ENCODE results near the gene MYOG.

Gene MYOG

GRCh38 chr1:203117611-203118575 is 32.1 kb upstream of the MYOG start:
- DNase-seq (ENCODE audit: insufficient read length, low spot score), result peak; percentile 75
- FAIRE-seq, result peak; percentile 35
- TF ChIP-seq SPI1 (IDR thresholded peaks at IDR 0.05; ENCODE audit: low read depth, low read length), result no peak
- no peak for TF ChIP-seq POLR2AphosphoS5 (IDR thresholded peaks at IDR 0.05; ENCODE audit: low read depth, low read length)
- no peak for TF ChIP-seq POLR2A (IDR thresholded peaks at IDR 0.05; ENCODE audit: low read depth, low read length)
- no peak for TF ChIP-seq PAX5 (IDR thresholded peaks at IDR 0.05; ENCODE audit: insufficient read depth, low read length, severe bottlenecking)
- no peak for TF ChIP-seq TAF1 (IDR thresholded peaks at IDR 0.05; ENCODE audit: low read depth, low read length)
- no peak for TF ChIP-seq POU2F2 (IDR thresholded peaks at IDR 0.05; ENCODE audit: low read depth, low read length)

GRCh38 chr1:203116091-203116820 is 30.4 kb upstream of the MYOG start:
- DNase-seq (ENCODE audit: insufficient read length, low spot score), result no peak
- TF ChIP-seq POU2F2 (IDR thresholded peaks at IDR 0.05; ENCODE audit: low read depth, low read length), result no peak
- TF ChIP-seq POLR2AphosphoS5 (IDR thresholded peaks at IDR 0.05; ENCODE audit: low read depth, low read length), result no peak
- TF ChIP-seq PAX5 (IDR thresholded peaks at IDR 0.05; ENCODE audit: insufficient read depth, low read length, severe bottlenecking), result no peak
- no peak for TF ChIP-seq TAF1 (IDR thresholded peaks at IDR 0.05; ENCODE audit: low read depth, low read length)
- TF ChIP-seq POLR2A (IDR thresholded peaks at IDR 0.05; ENCODE audit: low read depth, low read length), result no peak
- no peak for FAIRE-seq

GRCh38 chr1:203114202-203114601 is 28.4 kb upstream of the MYOG start:
- no peak for DNase-seq (ENCODE audit: insufficient read length, low spot score)
- TF ChIP-seq PAX5 (IDR thresholded peaks at IDR 0.05; ENCODE audit: insufficient read depth, low read length, severe bottlenecking), result no peak
- no peak for TF ChIP-seq POLR2AphosphoS5 (IDR thresholded peaks at IDR 0.05; ENCODE audit: low read depth, low read length)
- no peak for TF ChIP-seq POU2F2 (IDR thresholded peaks at IDR 0.05; ENCODE audit: low read depth, low read length)
- TF ChIP-seq SPI1 (IDR thresholded peaks at IDR 0.05; ENCODE audit: low read depth, low read length), result no peak
- no peak for FAIRE-seq

- FAIRE-seq, result no peak
Observed at GRCh38 chr1:203113308-203113707, 27.5 kb upstream of the MYOG start.

GRCh38 chr1:203112475-203112874 is 26.7 kb upstream of the MYOG start:
- DNase-seq (ENCODE audit: insufficient read length, low spot score) (no peak), FAIRE-seq (no peak)
- TF ChIP-seq POU2F2 (IDR thresholded peaks at IDR 0.05; ENCODE audit: low read depth, low read length) (no peak), POLR2A (IDR thresholded peaks at IDR 0.05; ENCODE audit: low read depth, low read length) (no peak), PAX5 (IDR thresholded peaks at IDR 0.05; ENCODE audit: insufficient read depth, low read length, severe bottlenecking) (no peak), SPI1 (IDR thresholded peaks at IDR 0.05; ENCODE audit: low read depth, low read length) (no peak)

More at GRCh38 chr1:203113308-203113707, 27.5 kb upstream of the MYOG start:
- TF ChIP-seq POLR2A (IDR thresholded peaks at IDR 0.05; ENCODE audit: low read depth, low read length) (no peak), SPI1 (IDR thresholded peaks at IDR 0.05; ENCODE audit: low read depth, low read length) (no peak), POU2F2 (IDR thresholded peaks at IDR 0.05; ENCODE audit: low read depth, low read length) (no peak), POLR2AphosphoS5 (IDR thresholded peaks at IDR 0.05; ENCODE audit: low read depth, low read length) (no peak), PAX5 (IDR thresholded peaks at IDR 0.05; ENCODE audit: insufficient read depth, low read length, severe bottlenecking) (no peak), TAF1 (IDR thresholded peaks at IDR 0.05; ENCODE audit: low read depth, low read length) (no peak)
- DNase-seq (ENCODE audit: insufficient read length, low spot score), result no peak

- no peak for FAIRE-seq
- DNase-seq (ENCODE audit: insufficient read length, low spot score), result no peak
- TF ChIP-seq POLR2AphosphoS5 (IDR thresholded peaks at IDR 0.05; ENCODE audit: low read depth, low read length) (no peak), PAX5 (IDR thresholded peaks at IDR 0.05; ENCODE audit: insufficient read depth, low read length, severe bottlenecking) (no peak), TAF1 (IDR thresholded peaks at IDR 0.05; ENCODE audit: low read depth, low read length) (no peak), POLR2A (IDR thresholded peaks at IDR 0.05; ENCODE audit: low read depth, low read length) (no peak), SPI1 (IDR thresholded peaks at IDR 0.05; ENCODE audit: low read depth, low read length) (no peak), POU2F2 (IDR thresholded peaks at IDR 0.05; ENCODE audit: low read depth, low read length) (no peak)
Observed at GRCh38 chr1:203104789-203105390, 19.1 kb upstream of the MYOG start.

- TF ChIP-seq POU2F2 (IDR thresholded peaks at IDR 0.05; ENCODE audit: low read depth, low read length), result no peak
- TF ChIP-seq TAF1 (IDR thresholded peaks at IDR 0.05; ENCODE audit: low read depth, low read length), result no peak
- TF ChIP-seq POLR2AphosphoS5 (IDR thresholded peaks at IDR 0.05; ENCODE audit: low read depth, low read length), result no peak
- TF ChIP-seq SPI1 (IDR thresholded peaks at IDR 0.05; ENCODE audit: low read depth, low read length), result no peak
- no peak for TF ChIP-seq PAX5 (IDR thresholded peaks at IDR 0.05; ENCODE audit: insufficient read depth, low read length, severe bottlenecking)
- no peak for TF ChIP-seq POLR2A (IDR thresholded peaks at IDR 0.05; ENCODE audit: low read depth, low read length)
- FAIRE-seq (no peak), DNase-seq (ENCODE audit: insufficient read length, low spot score) (no peak)
Observed at GRCh38 chr1:203103829-203104495, 18.1 kb upstream of the MYOG start.

GRCh38 chr1:203103216-203103615 is 17.4 kb upstream of the MYOG start:
- FAIRE-seq, result no peak
- TF ChIP-seq TAF1 (IDR thresholded peaks at IDR 0.05; ENCODE audit: low read depth, low read length), result no peak
- TF ChIP-seq POLR2A (IDR thresholded peaks at IDR 0.05; ENCODE audit: low read depth, low read length), result no peak
- TF ChIP-seq PAX5 (IDR thresholded peaks at IDR 0.05; ENCODE audit: insufficient read depth, low read length, severe bottlenecking), result no peak
- no peak for TF ChIP-seq SPI1 (IDR thresholded peaks at IDR 0.05; ENCODE audit: low read depth, low read length)
- no peak for TF ChIP-seq POU2F2 (IDR thresholded peaks at IDR 0.05; ENCODE audit: low read depth, low read length)
- no peak for TF ChIP-seq POLR2AphosphoS5 (IDR thresholded peaks at IDR 0.05; ENCODE audit: low read depth, low read length)
- DNase-seq (ENCODE audit: insufficient read length, low spot score), result no peak
